GM19438 (cell line): ENCODE measurements around the gene ITGA11.

ENCODE experiments used
- ATAC-seq: cut with Tn5 transposase; IDR thresholded peaks from one replicate; pipeline ENCODE4 v1.9.1; 2021; ENCODE audit warnings: low read depth; ENCODE audit not compliant: unreplicated experiment

ITGA11 gene

GRCh38 chr15:68379058-68379758 is 52.8 kb downstream of the ITGA11 start:
- no peak for ATAC-seq

GRCh38 chr15:68378595-68378994 is 53.4 kb downstream of the ITGA11 start:
- ATAC-seq, result no peak

DNA sequence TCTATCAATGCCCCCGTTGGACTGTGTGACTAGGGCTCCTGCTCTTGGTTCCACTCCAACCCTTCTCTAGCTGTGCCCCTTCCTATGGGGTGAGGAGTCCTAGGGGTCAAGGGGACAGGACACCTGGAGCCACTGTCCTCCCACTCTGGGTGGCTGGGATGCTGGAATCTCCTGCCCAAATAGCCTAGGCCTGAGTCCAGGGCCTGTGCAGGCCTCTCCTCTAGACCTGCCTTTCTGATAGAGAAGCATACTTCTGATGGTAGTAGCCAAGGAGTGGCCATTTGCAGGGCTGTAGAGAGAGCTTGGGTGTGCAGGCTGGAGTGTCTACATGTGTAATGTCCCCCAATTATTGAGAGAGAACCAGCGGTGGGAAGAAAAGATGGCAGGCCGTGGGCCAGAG is 54.2 kb downstream of the ITGA11 start:
- ATAC-seq, result no peak

DNA sequence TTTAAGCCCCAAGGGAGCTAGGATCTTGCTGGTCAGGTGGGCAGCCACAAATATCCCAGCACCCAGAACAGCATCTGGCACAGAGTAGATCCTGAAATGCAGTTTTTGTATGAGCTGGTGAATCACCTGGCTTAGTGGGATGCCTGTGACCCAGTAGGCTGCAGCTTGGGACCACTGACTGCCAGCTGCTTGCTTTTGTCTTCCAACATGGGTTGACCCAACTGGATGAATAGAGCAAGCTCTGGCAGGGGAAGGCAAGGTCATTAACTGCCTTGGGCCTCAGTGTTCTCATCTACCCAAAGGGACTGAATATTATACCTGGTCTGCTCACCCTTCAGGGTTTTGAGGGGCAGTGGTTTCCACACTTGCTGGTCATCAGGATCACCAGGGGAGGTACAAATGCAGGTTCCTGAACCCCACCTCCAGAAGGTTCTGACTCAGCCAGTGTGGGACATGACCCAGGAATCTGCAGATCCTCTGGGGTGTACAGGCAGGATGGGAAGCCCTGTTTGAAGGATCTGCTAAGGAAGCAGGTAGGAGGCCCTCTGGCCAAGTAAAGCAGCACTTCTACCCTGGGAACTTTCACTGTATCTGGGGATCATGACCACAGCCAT is 55.4 kb downstream of the ITGA11 start:
- no peak for ATAC-seq

- ATAC-seq, result no peak
Measured at GRCh38 chr15:68375716-68376220, 56.2 kb downstream of the ITGA11 start.

DNA sequence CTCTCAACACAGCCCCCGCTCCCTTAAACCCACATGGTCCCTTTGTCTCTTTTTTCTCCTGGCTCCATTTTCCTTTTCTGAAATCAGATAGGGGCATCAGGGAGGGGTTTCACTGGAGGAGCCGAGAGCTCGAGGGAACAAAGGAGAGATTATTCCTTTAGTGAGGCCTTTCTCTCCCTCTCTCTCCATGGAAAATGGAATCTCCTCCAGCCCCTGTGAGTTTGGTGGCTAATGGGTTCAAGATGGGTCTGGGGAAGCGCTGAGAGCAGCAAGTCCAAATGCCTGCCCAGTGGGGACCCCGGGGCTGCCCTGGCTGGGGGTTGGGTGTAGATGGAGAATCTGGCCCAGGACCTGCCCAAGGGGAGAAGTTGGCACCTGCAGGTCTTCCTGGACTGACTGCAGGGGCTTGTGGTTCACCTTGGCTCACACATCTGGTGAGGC is 56.8 kb downstream of the ITGA11 start:
- ATAC-seq, result no peak

- no peak for ATAC-seq
Measured at GRCh38 chr15:68374168-68374745, 57.7 kb downstream of the ITGA11 start.

GRCh38 chr15:68373028-68373427 is 58.9 kb downstream of the ITGA11 start:
- ATAC-seq, result no peak

GRCh38 chr15:68372291-68372811 is 59.6 kb downstream of the ITGA11 start:
- ATAC-seq, result no peak

DNA sequence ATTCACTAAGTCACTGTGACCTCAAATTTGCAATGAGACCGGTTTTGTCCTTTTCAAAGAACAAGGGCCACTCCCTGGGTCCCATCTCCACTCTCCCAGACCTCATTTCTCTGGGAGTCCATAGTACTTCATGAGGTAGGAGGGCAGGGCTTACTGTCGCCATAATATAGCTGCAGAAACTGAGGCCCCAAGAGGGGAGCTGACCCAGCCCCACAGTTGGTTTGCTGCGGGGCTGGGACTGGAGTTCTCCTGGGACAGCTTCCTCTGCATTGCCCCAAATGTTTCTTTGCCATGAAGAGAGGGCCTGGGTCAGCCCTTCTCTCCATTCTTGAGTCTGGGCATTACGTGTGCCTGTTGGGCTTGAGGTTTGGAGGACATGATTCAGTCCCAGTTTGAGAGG is 60.1 kb downstream of the ITGA11 start:
- no peak for ATAC-seq

DNA sequence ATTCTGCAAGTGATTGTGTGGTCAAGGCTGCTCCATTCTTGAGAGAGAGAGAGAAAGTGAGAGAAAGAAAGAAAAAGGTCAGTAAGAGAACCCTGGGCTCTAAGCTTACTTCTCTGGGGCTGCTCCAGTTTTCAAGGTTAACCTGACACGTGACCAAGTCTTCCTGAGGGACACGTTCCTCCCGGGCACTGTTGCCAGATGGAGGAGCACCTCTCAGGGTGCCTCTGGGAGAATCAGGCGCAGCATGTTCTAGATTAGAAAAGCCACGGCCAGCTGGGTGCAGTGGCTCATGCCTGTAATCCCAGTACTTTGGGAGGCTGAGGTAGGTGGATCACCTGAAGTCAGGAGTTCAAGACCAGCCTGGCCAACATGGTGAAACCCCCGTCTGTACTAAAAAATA is 60.8 kb downstream of the ITGA11 start:
- no peak for ATAC-seq

- no peak for ATAC-seq
Measured at GRCh38 chr15:68370768-68371151, 61.2 kb downstream of the ITGA11 start.

DNA sequence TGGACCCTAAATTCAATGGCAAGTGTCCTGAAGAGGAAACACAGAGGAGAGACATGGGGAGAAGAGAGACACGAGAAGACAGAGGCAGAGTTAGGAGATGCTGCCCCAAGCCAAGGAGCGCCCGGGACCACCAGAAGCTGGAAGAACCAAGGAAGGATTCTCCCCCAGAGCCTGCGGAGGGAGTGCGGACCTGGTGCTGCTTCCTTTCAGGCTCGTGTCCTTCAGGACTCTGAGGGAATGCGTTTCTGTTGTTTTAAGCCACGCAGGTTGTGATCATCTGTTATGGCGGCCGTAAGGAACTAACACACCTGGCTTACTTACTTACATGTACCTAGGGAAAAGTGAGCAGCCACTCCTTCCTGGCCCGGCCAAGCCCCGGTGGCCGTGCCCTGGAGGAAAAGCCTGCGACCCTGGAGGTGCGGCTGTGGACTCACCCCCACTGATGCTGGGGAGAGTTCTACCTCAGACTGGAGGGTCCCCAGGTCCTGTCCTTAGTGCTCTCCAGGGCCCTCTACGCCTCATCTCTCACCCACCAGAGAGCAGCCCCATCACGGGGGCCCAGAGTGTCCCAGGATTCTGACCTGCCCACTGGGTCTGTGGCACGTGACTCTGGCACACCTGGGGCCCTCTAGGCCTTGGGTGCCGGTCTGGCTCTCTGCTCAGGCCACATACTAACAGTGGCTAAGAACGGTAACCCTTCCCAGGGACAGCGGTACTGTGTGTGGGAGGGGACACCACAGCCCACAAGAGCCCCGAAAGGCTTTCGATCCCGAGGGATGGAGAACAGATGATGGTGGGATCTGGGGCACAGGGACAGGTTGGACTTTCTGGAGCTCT is 61.8 kb downstream of the ITGA11 start:
- ATAC-seq, result no peak

- ATAC-seq, result no peak
Measured at GRCh38 chr15:68368731-68369435, 63.1 kb downstream of the ITGA11 start.

GRCh38 chr15:68367992-68368391 is 64.0 kb downstream of the ITGA11 start:
- no peak for ATAC-seq

DNA sequence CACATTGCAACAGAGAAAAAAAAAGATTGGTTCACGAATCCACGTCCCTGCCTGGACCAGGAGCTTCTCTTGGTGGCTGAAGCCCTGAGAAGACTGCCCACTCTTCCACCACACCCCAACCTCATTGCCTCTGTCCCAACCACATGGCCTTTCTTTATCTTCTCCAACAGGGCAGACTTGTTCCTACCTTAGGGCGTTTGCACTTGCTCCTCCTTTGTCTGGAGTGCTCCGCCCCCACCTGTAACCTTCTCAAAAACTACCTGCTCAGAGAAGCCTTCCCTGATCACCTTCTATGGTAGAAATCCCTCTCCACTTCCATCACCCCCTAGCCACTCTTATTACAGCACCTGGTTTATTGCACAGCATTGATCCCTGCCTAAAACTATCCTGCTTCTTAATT is 64.7 kb downstream of the ITGA11 start:
- ATAC-seq, result no peak

DNA sequence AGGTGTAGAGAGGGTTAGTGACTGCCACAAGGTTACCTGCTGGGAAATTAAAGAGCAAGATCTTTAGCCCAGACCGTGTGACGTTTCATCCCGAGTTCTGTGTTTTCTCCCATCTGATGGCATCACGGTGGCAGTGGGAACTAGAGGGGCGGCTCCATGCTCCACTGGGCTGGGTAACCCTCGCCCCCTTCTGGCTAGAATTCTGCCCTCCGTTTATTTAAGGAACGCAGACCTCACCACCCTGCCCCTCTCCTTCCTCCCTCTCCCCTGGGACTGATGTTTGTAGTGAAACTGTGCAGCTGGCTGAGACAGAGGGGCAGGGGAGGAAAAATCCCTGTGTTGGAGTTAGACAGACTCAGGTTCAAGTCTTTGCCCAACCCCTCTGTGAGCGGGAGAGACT is 65.6 kb downstream of the ITGA11 start:
- ATAC-seq, result no peak

DNA sequence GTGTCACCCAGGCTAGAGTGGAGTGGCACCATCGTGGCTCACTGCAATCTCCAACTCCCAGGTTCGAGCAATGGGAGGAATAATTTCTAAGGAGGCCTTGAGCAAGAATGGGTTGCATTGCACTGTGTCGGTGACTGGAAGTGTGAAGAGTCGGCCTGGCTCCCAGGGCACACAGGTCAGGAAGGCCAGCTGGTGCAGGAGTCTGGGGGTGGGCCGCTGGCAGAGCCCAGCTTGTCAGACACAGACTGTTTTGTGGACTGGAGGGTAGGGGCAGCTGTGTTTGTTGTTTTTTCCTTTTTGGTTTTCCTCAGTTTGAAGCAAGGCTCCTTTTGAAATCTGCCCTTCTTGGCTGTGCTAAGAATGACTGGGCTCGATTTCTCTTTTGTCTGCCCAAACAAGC is 66.2 kb downstream of the ITGA11 start:
- no peak for ATAC-seq

- ATAC-seq, result no peak
Measured at GRCh38 chr15:68365140-68365745, 66.7 kb downstream of the ITGA11 start.

DNA sequence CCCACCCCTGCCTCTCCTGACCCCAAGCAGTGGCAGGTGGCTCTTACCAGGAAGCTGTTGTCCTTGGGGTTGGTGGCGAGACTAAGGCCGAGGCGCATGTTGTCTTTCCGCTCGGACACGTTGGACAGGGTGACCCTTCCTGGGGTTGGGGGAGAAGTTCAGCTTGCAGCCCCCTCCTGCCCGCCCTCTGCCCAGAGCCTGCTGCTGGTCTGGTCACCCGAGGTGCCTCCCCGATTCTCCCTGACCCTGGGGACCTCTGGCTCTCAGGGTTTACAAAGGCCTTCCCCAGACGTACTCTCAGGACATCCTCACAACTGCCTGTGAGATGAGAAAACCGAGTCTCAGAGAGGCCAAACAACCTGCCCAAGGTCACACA is 67.3 kb downstream of the ITGA11 start:
- no peak for ATAC-seq
